UCSD-AML1 (cell line): Measurements from ENCODE around the gene THEM5.
"Not testable (repeated sequence)": the region's sequence is repeated elsewhere in the genome, so short reads cannot be mapped to it uniquely, and the experiment has no call there.

Experiments
- DNase-seq: peaks from one replicate; lab custom pipeline; 2025; ENCODE audit not compliant: unreplicated experiment; lab: John Stamatoyannopoulos, UW

THEM5 gene

DNA sequence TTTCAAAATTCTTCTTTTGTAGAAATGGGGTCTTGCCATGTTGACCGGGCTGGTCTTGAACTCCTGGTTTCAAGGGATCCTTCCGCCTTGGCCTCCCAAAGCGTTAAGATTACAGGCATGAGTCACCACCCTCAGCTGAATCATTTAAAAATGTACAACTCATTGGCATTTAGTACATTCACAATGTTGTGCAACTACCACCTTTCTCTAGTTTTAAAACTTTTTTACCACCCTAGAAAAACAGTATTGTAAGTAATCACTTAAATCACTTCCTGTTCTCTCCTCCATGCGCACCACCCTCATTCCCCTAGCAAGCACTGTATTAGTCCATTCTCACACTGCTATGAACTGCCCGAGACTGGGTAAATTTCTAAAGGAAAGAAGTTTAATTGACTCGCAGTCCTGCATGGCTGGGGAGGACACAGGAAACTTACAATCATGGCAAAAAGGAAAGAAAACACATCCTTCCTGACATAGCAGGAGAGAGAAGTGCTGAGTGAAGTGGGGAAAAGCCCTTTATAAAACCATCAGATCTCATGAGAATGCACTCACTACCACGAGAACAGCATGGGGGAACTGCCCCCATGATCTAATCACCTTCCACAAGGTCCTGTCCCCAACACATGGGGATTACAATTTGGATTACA, 14.4 kb upstream of the THEM5 start:
- DNase-seq, result no peak

DNA sequence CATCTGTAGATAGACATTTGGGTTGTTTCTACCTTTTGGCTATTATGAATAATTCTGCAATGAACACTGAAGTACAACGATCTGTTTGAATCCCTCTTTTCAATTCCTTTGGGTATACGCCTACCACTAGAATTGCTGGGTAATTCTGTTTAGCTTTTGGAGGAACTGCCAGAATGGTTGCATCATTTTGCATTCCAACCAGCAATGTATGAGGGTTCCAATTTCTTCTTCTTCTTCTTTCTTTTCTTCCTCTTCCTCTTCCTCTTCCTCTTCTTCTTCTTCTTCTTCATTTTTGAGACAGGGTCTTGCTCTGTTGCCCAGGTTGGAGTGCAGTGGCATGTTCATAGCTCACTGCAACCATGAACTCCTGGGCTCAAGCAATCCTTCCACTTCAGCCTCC, 13.8 kb upstream of the THEM5 start:
- DNase-seq, result no peak

DNA sequence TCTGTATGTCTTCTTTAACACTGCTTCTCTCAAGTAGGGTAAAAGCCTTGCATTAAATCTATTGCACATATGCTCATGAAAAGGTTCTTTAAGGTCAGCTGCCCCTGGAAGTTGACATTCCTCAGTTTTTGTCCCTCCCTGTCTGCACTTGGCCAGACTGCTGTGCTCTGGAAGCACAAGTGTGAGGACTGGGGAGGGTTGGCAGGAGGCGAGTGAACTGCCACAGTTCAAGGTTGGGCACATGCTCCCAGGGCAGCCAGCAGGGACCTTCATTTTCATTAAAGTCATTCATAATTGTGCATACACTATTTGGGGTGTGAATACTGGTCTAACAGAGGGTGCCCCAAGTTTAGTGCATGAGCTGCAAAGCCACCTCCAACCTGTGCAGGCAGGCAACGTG, 10.9 kb upstream of the THEM5 start:
- no peak for DNase-seq

DNA sequence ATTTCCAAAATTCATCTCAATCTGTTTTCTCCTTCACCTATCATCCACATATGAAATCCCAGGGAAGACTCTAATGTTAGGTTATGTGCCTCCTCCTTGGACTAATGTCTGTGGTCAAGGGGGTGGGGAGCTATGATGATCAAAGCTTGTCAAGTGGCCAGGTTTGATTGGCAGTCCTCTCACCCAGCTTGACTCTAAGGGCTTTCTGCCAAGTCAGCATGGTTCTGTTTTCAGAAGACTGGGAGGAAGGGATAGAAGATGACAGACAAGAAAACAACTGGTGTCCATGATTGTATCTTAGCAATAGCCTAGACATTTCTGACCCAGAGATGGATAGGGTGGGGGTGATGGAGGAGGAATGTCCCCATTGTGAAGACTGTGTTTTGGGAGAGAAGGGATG, 9.1 kb upstream of the THEM5 start:
- DNase-seq, result no peak

DNA sequence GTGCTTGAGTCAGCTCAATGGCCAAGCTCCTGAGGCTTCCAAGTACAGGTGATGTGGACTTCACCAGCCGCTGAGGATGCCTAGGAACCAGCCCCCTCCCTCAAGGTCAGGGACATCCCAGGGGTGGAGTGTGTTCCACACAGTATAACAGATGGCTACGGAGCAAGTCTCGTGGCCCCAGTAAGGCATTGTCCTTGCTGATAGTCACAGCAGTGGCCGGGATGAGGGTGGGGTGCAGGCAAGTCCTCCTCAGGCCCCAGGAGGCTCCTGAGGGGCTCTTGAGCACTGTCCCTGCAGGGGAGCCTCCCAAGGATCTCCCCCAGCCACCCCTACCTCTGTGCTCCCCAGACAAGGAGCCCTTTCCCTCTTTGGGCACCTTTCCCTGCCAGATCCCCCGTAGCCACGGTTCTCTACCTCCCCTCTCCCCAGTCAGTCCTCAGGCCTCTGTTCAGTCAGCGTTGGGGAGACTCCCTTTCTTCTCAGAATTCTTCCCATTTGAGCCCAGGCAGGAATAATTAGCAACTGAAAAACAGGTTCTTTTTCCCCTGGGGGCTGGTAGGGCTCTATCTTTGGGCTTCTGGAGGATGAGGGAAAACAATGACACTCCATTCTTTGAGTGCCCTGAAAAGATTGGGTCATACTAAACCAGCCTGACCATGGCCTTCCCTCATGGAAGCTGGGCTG, 7.1 kb upstream of the THEM5 start:
- DNase-seq, result no peak

DNA sequence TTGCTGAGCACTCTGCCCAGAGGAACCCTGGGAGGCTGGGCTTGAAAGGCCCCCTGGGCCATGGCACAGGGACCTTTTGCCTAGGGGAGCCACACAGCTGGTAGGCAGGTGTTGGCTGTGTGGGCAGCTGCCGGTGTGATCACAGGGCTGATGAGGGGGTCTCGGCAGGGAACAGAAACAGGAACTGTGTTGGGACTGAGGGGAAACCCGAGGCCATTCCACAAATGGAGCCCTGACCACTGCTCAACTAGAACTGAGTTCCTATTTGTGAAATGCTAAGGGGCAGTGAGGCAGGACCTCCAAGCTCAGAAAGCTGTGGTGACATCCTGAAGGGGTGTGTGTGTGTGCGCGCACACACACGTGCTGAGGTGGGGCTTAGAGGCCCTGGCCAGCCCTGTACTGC, 6.4 kb upstream of the THEM5 start:
- DNase-seq, result no peak

DNA sequence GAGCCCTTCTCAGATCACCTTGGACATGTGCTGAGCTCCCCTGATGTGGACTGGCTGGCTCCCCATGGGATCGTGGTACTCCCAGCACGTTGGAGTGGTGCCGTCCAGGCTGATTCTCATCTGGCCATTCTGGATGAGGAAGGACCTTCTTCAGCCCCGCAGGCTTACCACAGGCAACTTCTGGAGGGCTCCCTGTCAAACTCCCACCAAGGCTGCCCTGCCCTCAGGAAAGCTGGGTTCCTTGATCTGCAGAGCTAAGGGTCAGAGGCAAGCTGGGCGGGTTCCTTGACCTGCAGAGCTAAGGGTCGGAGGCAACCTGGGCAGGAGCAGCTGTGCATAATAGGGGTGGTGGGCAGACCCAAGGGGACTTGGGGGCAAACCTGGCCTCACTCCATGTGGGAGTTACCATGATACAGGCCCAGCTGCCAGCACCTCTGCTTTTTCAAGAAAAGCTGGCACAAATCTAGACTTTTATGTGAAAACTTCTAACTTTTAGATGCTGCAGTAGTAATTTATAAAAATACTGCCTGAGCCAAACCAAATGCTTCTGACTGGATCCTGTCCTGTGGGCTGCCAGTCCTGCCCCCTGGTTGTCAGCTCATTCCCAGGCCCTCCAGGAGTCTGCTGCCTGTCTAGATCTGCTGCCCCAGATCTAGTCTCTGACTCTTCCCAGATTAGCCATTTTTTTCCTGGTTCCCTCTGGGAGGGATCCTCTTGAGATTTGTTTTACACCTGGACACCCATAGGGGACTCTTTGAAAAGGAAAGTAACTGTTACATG, 5.6 kb upstream of the THEM5 start:
- DNase-seq, result no peak

DNA sequence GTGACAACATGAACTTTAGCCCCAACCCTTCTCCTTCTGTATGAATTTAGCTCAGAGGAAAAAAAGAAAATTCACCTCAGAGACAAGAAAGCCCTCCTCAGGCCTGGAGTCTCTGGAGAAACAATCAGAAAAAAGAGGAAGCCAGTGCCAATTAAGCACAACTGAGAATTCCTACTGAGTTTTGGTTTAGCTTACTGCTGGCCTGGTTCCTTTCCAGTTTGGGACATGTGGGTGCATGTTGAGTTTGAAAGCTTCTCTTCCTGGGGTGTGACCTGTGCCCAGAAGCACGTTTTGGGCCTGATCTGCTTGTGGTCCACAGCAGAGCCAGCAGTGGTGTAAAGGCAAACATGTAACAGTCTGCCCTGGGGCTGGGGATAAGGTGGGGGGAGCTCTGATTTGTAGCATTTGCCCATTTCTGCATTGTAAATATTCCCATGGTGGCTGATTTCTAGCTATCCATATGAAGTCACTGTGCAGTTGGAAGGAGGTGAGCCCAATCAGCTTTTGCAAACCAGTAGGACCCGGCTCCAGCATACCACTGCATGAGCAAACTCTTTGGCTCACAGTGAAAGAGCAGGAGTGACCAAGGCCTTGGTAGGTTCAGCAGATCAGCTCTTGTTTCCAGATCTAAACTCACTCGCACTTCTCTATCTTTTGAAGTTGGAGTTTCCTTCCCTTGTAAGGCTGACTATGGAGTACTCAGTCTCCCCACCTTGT, 4.7 kb upstream of the THEM5 start:
- no peak for DNase-seq

DNA sequence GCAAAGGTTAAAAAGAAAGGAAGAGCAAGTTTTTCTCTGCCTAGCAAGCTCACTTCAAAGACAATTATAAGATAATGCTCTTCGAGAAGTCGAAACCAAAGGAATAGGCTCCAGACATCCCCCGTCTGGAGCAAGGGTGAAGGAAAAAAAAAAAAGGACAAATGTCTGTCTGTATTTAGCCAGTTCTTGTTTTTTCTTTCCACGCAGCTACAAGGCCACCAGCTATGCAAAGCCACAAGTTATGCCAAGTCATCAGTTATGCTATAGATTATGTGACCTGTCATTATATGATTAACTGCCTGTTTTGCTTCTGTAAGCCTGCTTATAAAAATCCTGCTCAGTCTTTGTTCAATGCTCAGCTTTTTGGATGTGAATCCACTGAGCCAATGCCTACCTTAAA, 2.4 kb upstream of the THEM5 start:
- no peak for DNase-seq

DNA sequence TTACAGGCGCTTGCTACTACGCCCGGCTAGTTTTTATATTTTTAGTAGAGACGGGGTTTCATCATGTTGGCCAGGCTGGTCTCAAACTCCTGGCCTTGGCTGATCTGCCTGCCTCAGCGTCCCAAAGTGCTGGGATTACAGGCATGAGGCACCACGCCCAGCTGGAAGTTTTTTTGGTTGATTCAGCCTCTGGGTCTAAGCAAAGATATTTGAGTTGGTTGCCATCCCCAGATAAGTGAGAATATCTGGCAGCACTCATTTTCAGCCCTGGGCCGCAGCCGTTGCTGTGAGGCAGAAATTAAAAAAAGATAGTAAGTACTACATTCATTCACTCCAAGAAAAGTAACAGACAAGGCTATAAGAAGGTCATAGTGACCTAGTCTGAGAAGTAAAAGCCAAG, 2.0 kb upstream of the THEM5 start:
- not testable (repeated sequence) for DNase-seq

DNA sequence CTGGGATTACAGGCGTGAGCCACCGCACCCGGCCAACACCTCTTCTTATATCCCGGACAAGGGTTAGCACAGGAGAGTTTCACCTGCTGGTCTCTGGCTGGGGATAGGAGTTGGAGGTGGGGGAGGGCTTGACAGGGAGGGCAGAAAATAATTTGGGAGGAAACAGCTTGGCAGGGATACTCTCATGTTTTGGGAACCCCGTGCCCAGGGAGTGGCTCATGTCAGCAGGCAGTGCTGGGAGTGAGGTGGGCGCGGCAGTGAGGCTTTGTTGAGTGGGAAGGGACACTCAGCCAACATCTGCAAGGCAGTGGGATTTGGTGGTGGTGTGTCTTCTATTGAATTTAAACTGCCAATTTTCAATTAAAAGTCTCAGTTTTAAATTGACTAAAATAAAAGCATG, 1.1 kb upstream of the THEM5 start:
- no peak for DNase-seq

DNA sequence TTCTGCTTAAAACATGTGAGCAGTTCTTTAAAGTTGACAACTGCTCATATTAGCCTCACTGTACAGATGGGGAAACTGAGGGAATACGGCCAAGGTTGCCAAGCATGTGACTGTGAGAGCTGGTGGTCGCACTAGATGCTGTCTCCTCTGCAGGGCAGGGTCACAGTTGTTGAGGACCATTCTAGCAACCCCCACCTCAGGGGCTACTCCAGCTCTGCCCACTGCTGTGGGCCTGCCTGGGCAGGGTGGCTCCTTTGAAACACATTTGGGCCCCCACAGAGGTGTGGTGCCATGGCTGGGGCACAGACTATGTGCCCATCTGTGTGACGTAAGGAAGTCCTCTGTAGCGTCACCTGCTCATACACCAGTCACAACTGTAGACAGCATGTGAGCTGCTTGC, 779 bp downstream of the THEM5 start:
- no peak for DNase-seq

DNA sequence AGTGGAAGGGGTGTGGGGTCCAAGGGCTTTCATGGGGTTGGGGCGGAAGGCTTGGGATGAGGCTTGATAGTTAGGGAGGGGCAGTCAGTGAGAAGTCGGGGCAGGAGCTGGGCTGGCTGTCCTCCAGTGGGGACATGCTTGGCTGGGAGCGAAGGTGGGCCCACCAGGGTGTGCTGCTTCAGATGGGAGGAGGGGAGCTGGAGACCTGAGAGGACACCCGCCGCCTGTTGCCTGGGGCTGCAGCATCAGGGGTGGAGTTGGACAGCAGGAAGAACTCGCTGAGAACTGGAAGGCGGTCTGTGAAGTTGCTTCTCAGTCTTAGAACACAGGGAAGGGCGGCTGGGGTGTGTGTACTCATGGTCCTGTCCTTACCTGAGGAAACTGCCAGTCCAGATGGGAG, 1.6 kb downstream of the THEM5 start:
- DNase-seq, result no peak

DNA sequence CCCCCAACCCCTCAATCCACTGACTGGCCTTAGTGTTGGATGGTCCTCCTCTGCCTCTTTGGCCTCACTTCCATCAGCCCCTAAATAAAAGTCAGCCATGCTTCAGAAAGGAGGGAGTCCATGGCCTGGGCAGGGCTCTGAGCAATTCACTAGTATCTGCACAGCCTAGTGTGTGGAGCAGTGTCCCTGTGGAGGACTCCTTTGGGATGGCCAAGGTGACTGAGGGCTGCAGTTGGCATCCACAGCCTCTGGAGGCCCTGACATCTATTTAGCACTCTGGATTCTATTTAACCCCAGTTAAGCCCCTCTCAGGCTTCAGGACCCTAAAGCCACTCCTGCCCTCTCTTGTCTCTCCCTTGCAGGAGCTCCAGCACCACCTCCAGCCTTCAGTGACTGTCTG, 3.6 kb downstream of the THEM5 start:
- DNase-seq, result no peak

DNA sequence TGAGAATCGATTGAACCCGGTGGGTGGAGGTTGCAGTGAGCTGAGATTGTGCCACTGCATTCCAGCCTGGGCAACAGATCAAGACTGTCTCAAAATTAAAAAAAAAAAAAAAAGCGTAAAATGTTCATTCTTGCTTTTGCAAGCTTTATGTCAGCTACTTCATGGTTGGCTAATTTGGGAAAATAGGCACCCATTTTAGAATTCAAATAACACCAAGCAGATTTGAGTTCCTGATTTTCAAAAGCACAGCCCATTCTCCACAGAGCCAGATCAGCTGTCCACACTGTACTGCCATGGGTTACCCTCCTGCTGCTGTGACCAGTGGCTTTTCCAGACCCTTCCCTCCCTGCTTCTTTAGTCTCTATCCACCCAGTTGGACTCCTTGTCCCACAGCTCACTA, 4.4 kb downstream of the THEM5 start:
- no peak for DNase-seq

DNA sequence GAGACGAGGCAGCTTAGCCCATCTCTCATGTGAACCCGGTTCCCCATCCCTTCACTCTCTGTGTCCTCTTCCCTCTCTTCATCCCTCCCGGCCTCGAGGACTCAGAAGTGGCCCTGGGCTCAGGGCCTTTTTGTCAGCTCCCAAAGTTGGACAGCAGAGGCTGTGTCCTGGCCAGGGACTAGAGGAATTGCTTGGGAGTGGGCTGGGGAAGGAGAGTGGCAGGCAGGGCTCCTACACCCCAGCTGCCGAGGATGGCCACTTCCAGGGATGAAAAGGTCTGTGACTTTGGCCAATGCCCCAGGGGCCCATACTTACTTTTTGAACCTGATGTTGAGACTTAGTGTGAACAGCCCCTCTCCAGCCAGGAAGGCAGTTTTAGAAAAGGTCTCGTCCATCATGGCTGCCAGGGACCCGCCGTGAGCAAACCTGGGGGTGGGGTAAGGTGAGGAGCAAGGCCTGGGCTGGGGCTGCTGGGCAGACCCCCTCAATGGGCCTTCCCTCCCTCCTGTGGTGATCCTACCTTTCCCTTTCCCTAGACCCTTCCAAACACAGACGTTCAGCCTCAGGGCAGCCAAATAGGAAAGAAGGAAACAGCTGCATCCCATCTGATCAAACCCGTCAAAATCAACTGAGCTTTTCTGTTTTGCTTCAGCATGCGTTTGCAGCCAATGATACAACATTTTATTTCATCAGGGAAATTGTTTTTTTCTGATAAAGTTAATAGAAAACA, 5.5 kb downstream of the THEM5 start:
- no peak for DNase-seq

DNA sequence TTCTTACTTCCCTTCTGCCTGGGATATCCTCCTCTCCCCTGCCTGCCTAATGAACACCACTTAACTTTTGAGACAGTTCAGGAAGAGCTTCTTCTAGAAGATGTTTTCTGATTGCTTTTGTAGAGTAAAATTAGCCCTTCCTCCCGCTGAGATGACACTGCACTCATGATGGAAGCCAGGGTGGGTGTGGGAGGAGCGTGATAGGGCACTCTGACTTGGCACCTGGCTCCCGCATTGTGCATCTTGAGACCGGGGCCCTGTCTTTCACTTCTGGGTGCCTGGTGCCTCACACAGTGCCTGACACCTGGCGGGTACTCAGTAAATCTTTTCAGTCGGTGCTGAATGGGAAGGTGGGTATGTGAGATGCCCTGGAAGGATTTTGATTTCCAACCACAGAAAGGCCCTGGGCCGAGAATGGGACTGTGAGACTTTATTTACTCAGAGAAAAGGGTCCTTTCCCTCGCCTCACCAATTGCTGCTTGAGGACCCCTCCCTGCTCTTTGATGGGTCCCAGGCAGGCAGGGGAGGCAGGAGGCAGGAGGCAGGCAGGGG, 6.8 kb downstream of the THEM5 start:
- no peak for DNase-seq

DNA sequence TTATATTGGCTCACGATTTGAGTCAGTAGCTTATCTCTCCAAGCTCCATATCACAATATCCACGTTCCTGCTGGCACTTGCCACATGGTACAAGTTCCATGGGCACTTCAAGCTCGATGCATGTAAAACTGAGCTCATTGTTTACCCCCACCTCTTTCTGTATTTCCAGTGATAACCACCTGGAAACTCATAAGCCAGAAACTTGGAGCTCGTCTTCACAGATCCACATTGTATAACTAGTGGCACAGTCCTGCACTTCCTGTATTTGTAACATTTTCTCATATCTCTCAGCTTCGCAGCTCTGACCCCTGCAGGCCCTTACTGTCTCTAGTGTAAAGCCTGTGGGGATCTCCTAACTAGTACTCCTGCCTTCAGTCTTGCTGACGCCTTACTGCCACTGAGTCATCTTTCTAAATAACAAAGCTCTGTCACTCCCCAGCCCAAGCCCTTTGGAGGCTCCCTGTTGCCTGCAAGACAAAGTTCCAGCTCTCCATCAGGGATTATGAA, 7.4 kb downstream of the THEM5 start:
- DNase-seq, result no peak

DNA sequence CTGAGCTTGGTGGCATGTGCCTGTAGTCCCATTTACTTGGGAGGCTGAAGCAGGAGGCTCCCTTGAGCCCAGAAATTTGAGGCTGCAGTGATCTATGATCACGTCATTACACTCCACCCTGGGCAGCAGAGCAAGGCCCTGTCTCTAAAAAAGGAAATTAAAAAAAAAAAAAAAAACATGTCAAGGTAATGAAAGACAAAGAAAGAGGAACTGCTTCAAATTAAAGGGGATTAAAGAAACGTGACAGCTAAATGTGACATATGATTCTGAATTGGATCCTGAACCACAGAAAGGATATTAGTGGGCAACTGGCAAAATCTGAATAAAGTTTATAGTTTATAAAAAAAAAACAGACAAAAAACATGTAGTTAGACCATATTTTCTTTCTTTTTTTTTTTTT, 10.1 kb downstream of the THEM5 start:
- no peak for DNase-seq

DNA sequence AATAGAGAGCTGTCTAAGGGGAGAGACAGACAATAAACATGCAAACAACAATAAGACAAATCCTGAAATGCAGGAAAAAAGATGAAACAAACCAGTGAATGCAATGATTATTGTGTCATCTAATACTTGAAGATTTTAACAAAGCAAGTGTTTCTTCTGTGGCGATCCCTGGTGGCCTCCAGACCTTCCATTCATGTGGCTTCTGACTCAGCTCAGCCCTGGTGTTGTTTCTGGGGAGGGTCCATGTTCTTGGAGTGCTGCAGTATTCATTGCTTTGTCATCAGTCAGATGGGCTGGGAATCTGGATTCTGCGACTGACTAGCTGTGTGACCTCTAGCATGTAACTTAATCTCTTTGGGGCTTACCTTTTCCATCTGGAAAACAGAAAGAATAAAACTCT, 12.4 kb downstream of the THEM5 start:
- no peak for DNase-seq

DNA sequence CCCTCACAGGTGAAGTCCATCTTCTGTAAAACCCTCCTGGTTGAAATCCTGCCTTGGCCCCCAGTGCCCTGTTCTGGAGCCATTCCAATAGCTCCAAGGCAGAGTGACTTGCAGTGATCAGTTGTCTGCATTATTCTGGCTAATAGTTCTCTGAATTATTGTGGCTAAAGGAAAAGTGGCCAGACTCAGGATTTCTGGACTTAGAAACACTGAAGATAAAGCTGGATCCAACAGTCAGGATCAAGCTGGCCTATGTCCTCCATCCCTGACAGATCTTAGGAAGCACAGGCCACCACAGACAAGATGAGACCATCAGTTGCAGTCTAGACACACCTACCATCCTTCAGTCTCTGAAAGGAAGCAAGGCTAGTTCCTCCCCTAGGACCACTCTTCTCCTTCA, 13.1 kb downstream of the THEM5 start:
- DNase-seq, result no peak
